PC-3 (cell line): ENCODE results near the gene NEDD4L.

Source experiments
- EZH2 ChIP-seq: fragments of 300-600 bp; sonication (generic); IDR thresholded peaks from one replicate; pipeline ENCODE4 v1.6.1; 2017; ENCODE audit warnings: antibody characterized with exemption, mild to moderate bottlenecking, low read length; ENCODE audit not compliant: unreplicated experiment
- TF ChIP-seq, protein P1 (sequence below): fragments of 300-600 bp; sonication (generic); conservative IDR thresholded peaks from 2 replicates; pipeline ENCODE4 v1.5.1; 2017; ENCODE audit warnings: antibody characterized with exemption, low read depth, mild to moderate bottlenecking, low read length

DNA sequence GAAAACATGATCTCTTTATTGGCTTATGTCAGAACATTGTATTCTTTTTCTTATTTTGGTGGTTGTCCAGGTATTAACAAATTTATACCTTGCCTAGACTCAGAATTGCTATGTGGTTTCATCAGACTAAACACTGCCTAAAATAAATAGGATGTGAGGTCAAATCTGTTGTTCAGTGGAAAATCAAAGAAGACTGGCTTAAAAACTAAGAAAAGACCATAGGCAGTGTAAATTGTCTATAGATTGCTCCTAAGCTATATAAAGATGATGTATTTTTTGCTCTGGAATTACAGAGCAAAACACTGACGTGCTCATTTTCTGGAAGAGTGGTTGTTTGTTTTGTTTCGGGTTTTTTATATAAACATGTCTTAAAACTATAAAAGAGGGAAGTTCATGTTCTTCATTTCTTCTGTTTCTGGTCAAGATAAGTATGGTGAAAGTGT, 318.8 kb downstream of the NEDD4L start:
- TF ChIP-seq, protein P1, sequence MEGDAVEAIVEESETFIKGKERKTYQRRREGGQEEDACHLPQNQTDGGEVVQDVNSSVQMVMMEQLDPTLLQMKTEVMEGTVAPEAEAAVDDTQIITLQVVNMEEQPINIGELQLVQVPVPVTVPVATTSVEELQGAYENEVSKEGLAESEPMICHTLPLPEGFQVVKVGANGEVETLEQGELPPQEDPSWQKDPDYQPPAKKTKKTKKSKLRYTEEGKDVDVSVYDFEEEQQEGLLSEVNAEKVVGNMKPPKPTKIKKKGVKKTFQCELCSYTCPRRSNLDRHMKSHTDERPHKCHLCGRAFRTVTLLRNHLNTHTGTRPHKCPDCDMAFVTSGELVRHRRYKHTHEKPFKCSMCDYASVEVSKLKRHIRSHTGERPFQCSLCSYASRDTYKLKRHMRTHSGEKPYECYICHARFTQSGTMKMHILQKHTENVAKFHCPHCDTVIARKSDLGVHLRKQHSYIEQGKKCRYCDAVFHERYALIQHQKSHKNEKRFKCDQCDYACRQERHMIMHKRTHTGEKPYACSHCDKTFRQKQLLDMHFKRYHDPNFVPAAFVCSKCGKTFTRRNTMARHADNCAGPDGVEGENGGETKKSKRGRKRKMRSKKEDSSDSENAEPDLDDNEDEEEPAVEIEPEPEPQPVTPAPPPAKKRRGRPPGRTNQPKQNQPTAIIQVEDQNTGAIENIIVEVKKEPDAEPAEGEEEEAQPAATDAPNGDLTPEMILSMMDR: no peak
- no peak for TF ChIP-seq EZH2
